Natural killer cell (primary cell): Measurements from ENCODE around the gene TRIP13. TPM values are rescaled to one million over a fixed set of nuclear protein-coding genes. Genes with fewer than 3 reads are reported as not detected.
"Not testable (repeated sequence)": the region's sequence is repeated elsewhere in the genome, so short reads cannot be mapped to it uniquely, and the experiment has no call there.

Experiments used
- ATAC-seq, 3 donors: fragments of 150-1000 bp in 2 of 3; fragments of 200-7000 bp in 1 of 3; cut with Tn5 transposase; 1 replicate in 1 of 3; 2 replicates in 2 of 3; pipeline ENCODE4 v1.10.0; 2021; ENCODE audit warnings: mild to moderate bottlenecking in 2 of 3, moderate library complexity in 2 of 3
- DNase-seq, 2 donors: peaks; one replicate each; pipeline versions ENCODE4 v3.0.0 to v3.0.0-alpha.2; 2013 to 2021; ENCODE audit warnings: mixed read lengths in 1 of 2
- H3K27ac ChIP-seq: one replicate; pipeline ENCODE4 v1.5.1; 2013; ENCODE audit warnings: mild to moderate bottlenecking, low read length
- H3K27me3 ChIP-seq: one replicate; pipeline ENCODE4 v1.6.1; 2013; ENCODE audit warnings: low read length; ENCODE audit not compliant: control insufficient read depth, insufficient read depth
- H3K36me3 ChIP-seq: one replicate; pipeline ENCODE4 v1.6.1; 2013; ENCODE audit warnings: low read length; ENCODE audit not compliant: control insufficient read depth, insufficient read depth
- H3K4me1 ChIP-seq: one replicate; pipeline ENCODE4 v1.6.1; 2013; ENCODE audit warnings: low read length; ENCODE audit not compliant: control insufficient read depth, insufficient read depth
- H3K4me3 ChIP-seq: one replicate; pipeline ENCODE4 v1.5.1; 2013; ENCODE audit warnings: low read length
- H3K9me3 ChIP-seq: one replicate; pipeline ENCODE4 v1.6.1; 2013; ENCODE audit warnings: low read length; ENCODE audit not compliant: control insufficient read depth, insufficient read depth
- H3K27ac Mint-ChIP-seq, 2 donors: one replicate each; pipeline ENCODE4 v1.8.0; 2022; ENCODE audit warnings: mild to moderate bottlenecking in 2 of 2, mixed read lengths in 2 of 2, moderate library complexity in 1 of 2
- H3K27me3 Mint-ChIP-seq, 2 donors: one replicate each; pipeline ENCODE4 v1.8.0; 2022; ENCODE audit warnings: low read depth in 2 of 2, mixed read lengths in 2 of 2
- H3K36me3 Mint-ChIP-seq: one replicate; pipeline ENCODE4 v1.8.0; 2022; ENCODE audit warnings: mixed read lengths
- H3K4me1 Mint-ChIP-seq, 2 donors: one replicate each; pipeline ENCODE4 v1.8.0; 2022; ENCODE audit warnings: mixed read lengths in 2 of 2
- H3K4me3 Mint-ChIP-seq: one replicate; pipeline ENCODE4 v1.8.0; 2022; ENCODE audit warnings: mild to moderate bottlenecking, moderate library complexity, mixed read lengths
- H3K9me3 Mint-ChIP-seq, 2 donors: one replicate each; pipeline ENCODE4 v1.8.0; 2022; ENCODE audit warnings: mixed read lengths in 2 of 2
- WGBS: methylation state at CpG from one replicate; pipeline ENCODE4 v1.1.7; 2013; ENCODE audit warnings: missing lambda C conversion rate; ENCODE audit not compliant: insufficient coverage; 5-methylcytosine and 5-hydroxymethylcytosine counted together
- intact Hi-C: fragments of 100-400 bp; cut with micrococcal nuclease; formaldehyde crosslinking; loops from one replicate; pipeline ENCODE4 v1.14.2; 2022
- total RNA-seq, 4 donors: library from RNA; stranded (reverse); fragments of 120-200 nt in 1 of 4; gene quantifications; one replicate each; pipeline versions ENCODE4 v1.2.3 to v1.2.4, GENCODE V29; 2013 to 2022
- TF ChIP-seq, protein P1 (sequence below): fragments of 200-600 bp; IDR thresholded peaks from one replicate; pipeline ENCODE4 v1.8.0; 2022; ENCODE audit warnings: antibody characterized with exemption

Gene TRIP13
- total RNA-seq, 3 donors from 2014 or later (not counting 1 experiment from before 2014, with no cell fraction given): 0.45 to 0.57 (median 0.56) TPM

DNA sequence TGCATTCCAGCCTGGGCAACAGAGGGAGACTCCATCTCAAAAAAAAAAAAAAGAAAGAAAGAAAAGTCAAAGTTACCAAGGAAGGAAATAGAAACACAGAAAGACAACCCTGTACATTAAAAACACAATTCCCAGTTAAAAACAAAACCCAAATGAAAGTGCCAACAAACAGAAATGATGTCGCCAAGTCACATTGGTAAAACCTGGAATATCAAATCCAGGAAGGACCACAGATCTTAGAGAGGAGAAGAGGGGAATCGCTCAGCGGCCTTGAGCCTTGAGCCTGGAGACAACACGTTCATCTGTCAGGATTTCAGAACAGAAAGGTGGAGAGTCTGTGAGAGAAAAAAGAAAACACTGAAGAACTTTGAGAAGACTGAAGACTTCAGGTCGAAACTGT, 40.7 kb upstream of the TRIP13 start:
- no peak overlapping the region for H3K27ac Mint-ChIP-seq
- Histone ChIP-seq H3K9me3 (no peaks in the 10 kb centered on the region), H3K36me3 (no peaks in the 10 kb centered on the region), H3K27ac (no peak overlapping the region), H3K4me1 (peaks cover 8% of the 10 kb centered on the region), H3K4me3 (no peak overlapping the region), H3K27me3 (no peaks in the 10 kb centered on the region)
- H3K4me3 Mint-ChIP-seq: no peak overlapping the region
- DNase-seq (no peak), ATAC-seq (no peak)
- intact Hi-C loops: no loop called here
- TF ChIP-seq, protein P1, sequence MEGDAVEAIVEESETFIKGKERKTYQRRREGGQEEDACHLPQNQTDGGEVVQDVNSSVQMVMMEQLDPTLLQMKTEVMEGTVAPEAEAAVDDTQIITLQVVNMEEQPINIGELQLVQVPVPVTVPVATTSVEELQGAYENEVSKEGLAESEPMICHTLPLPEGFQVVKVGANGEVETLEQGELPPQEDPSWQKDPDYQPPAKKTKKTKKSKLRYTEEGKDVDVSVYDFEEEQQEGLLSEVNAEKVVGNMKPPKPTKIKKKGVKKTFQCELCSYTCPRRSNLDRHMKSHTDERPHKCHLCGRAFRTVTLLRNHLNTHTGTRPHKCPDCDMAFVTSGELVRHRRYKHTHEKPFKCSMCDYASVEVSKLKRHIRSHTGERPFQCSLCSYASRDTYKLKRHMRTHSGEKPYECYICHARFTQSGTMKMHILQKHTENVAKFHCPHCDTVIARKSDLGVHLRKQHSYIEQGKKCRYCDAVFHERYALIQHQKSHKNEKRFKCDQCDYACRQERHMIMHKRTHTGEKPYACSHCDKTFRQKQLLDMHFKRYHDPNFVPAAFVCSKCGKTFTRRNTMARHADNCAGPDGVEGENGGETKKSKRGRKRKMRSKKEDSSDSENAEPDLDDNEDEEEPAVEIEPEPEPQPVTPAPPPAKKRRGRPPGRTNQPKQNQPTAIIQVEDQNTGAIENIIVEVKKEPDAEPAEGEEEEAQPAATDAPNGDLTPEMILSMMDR: no peak
- H3K36me3 Mint-ChIP-seq: no peaks in the 10 kb centered on the region
- 79% methylated on average over 5 of the region's 5 CpGs for WGBS
- H3K27me3 Mint-ChIP-seq: peaks cover 8 to 11% of the 10 kb centered on the region in 2 donors
- H3K4me1 Mint-ChIP-seq: no peaks in the 10 kb centered on the region
- no peaks in the 10 kb centered on the region for H3K9me3 Mint-ChIP-seq

DNA sequence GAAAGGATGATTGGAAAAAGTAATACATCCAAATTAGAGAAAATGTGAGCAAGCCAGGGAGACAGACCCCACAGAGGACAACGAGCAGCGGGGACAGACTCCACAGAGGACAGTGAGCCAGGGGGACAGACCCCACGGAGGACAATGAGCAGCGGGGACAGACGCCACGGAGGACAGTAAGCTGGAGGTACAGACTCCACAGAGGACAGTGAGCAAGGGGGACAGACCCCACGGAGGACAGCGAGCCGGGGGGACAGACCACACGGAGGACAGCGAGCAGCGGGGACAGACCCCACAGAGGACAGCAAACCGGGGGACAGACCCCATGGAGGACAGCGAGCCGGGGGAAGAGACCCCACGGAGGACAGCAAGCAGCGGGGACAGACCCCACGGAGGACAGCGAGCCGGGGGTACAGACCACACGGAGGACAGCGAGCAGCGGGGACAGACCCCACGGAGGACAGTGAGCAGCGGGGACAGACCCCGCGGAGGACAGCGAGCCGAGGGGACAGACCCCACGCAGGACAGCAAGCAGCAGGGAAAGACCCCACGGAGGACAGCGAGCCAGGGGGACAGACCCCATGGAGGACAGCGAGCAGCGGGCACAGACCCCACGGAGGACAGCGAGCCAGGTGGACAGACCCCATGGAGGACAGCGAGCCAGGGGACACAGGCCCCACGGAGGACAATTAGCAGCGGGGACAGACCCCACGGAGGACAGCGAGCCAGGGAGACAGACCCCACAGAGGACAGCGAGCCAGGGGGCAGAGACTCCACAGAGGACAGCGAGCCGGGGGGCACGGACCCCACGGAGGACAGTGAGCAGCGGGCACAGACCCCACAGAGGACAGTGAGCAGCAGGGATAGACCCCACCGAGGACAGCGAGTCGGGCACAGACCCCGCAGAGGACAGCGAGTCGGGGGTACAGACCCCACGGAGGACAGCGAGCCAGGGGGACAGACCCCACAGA, 40.0 kb upstream of the TRIP13 start:
- ATAC-seq (no peak), DNase-seq (no peak)
- TF ChIP-seq, protein P1: no peak
- Histone ChIP-seq H3K9me3 (no peaks in the 10 kb centered on the region), H3K36me3 (no peaks in the 10 kb centered on the region), H3K27me3 (no peaks in the 10 kb centered on the region), H3K4me3 (no peak overlapping the region), H3K27ac (no peak overlapping the region), H3K4me1 (peaks cover 9% of the 10 kb centered on the region)
- H3K27ac Mint-ChIP-seq: no peak overlapping the region
- no peaks in the 10 kb centered on the region for H3K36me3 Mint-ChIP-seq
- H3K27me3 Mint-ChIP-seq: peaks cover 8 to 11% of the 10 kb centered on the region in 2 donors
- H3K4me1 Mint-ChIP-seq: no peaks in the 10 kb centered on the region
- intact Hi-C loops: no loop called here
- 94% methylated on average over 55 of the region's 55 CpGs for WGBS
- H3K9me3 Mint-ChIP-seq: no peaks in the 10 kb centered on the region
- H3K4me3 Mint-ChIP-seq: no peak overlapping the region

DNA sequence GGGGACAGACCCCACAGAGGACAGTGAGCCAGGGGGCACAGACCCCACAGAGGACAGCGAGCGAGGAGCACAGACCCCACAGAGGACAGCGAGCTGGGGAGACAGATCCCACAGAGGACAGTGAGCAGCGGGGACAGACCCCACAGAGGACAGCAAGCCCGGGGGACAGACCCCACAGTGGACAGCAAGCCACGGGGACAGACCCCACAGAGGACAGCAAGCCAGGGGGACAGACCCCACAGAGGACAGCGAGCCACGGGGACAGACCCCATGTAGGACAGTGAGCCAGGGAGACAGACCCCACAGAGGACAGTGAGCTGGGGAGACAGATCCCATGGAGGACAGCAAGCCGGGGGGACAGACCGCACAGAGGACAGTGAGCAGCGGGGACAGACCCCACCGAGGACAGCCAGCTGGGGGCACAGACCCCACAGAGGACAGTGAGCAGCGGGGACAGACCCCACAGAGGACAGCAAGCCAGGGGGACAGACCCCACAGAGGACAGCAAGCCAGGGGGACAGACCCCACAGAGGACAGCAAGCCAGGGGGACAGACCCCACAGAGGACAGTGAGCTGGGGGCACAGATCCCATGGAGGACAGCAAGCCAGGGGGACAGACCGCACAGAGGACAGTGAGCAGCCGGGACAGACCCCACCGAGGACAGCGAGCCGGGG, 39.1 kb upstream of the TRIP13 start:
- H3K27me3 Mint-ChIP-seq: peaks cover 8 to 11% of the 10 kb centered on the region in 2 donors
- DNase-seq, H3K4me1 ChIP-seq, H3K27ac Mint-ChIP-seq, ATAC-seq, H3K36me3 Mint-ChIP-seq, H3K27ac ChIP-seq, H3K27me3 ChIP-seq, H3K9me3 ChIP-seq, H3K4me3 ChIP-seq, intact Hi-C loops, H3K4me1 Mint-ChIP-seq, H3K9me3 Mint-ChIP-seq, H3K4me3 Mint-ChIP-seq, H3K36me3 ChIP-seq: not testable (repeated sequence)
- WGBS: 91% methylated on average over 18 of the region's 18 CpGs

DNA sequence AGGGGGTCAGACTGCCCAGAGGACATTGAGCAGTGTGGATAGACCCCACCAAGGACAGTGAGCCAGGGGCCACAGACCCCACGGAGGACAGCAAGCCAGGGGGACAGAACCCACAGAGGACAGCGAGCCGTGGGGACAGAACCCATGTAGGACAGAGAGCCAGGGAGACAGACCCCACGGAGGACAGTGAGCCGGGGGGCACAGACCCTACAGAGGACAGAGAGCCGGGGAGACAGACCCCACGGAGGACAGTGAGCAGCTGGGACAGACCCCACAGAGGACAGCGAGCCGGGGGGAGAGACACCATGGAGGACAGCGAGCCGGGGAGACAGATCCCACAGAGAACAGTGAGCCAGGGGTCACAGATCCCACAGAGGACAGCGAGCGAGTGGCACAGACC, 38.5 kb upstream of the TRIP13 start:
- no peaks in the 10 kb centered on the region for H3K36me3 Mint-ChIP-seq
- H3K4me3 Mint-ChIP-seq: no peak overlapping the region
- WGBS: 87% methylated on average over 13 of the region's 13 CpGs
- no peak for DNase-seq
- intact Hi-C loops: no loop called here
- H3K9me3 Mint-ChIP-seq: no peaks in the 10 kb centered on the region
- peaks cover 0 to 5% of the 10 kb centered on the region in 2 donors for H3K4me1 Mint-ChIP-seq
- no peak overlapping the region for H3K27ac Mint-ChIP-seq
- TF ChIP-seq, protein P1: no peak
- peaks cover 9% of the 10 kb centered on the region for H3K4me1 ChIP-seq
- H3K4me3 ChIP-seq: no peak overlapping the region
- no peak overlapping the region for H3K27ac ChIP-seq
- H3K36me3 ChIP-seq: no peaks in the 10 kb centered on the region
- H3K9me3 ChIP-seq: no peaks in the 10 kb centered on the region
- H3K27me3 ChIP-seq: no peaks in the 10 kb centered on the region
- no peak for ATAC-seq
- H3K27me3 Mint-ChIP-seq: peaks cover 8 to 11% of the 10 kb centered on the region in 2 donors
